ENCODE data around the gene OMG. TPM values are rescaled to one million over a fixed set of nuclear protein-coding genes. Genes with fewer than 3 reads are reported as not detected.

OMG gene
- total and polyA plus RNA-seq, 2 donors (not counting 1 experiment from before 2014, with no cell fraction given), result 0.39 to 1.7 TPM

GRCh38 chr17:31261601-31262000 lies 35.4 kb downstream of the OMG start:
- intact Hi-C loops (cut with micrococcal nuclease), result no loop called here
- H3K27me3 ChIP-seq (replicated peaks in 1 of 4; ENCODE audit: control extremely low read depth in 1 of 4, control insufficient read depth in 3 of 4, insufficient read depth in 4 of 4, low read length in 3 of 4), result no peaks in the 10 kb centered on the region
- POLR2A ChIA-PET, result no interaction called here
- Mint-ChIP-seq H3K9me3 (ENCODE audit: insufficient read depth) (no peaks in the 10 kb centered on the region), H3K27ac (no peak overlapping the region), H3K4me3 (no peak overlapping the region), H3K4me1 (no peaks in the 10 kb centered on the region), H3K27me3 (no peaks in the 10 kb centered on the region)
- TF ChIP-seq EZH2 (IDR thresholded peaks at IDR 0.05; ENCODE audit: borderline replicate concordance, insufficient read depth, low read depth, low read length, poor library complexity, severe bottlenecking) (no peak), CTCF (IDR thresholded peaks at IDR 0.05) (no peak)
- CTCF ChIA-PET, result no interaction called here
- no peak for DNase-seq
- no peak for ATAC-seq (ENCODE audit: low read depth)
- no peaks in the 10 kb centered on the region for H4K20me1 ChIP-seq (ENCODE audit: control insufficient read depth, insufficient read depth, low read length, poor library complexity, severe bottlenecking)
- peaks cover 0 to 1% of the 10 kb centered on the region in 2 experiments for H3K36me3 ChIP-seq (replicated peaks in 1 of 2; ENCODE audit: control extremely low read depth in 1 of 2, control insufficient read depth in 1 of 2, extremely low read depth in 1 of 2, insufficient read depth in 2 of 2, low read length in 1 of 2)
- H2AFZ ChIP-seq (ENCODE audit: insufficient read depth, low read depth, low read length, poor library complexity, severe bottlenecking), result no peak overlapping the region
- WGBS (ENCODE audit: insufficient coverage), result no CpG with 5 or more reads among the region's 1 CpG
- H3K79me2 ChIP-seq (ENCODE audit: control insufficient read depth, insufficient read depth, low read length), result no peaks in the 10 kb centered on the region
- H3K9ac ChIP-seq (ENCODE audit: low read length), result no peak overlapping the region
- no peak overlapping the region for H3K4me3 ChIP-seq (ENCODE audit: control extremely low read depth in 1 of 5, extremely low read depth in 1 of 5, insufficient read depth in 1 of 5, low read depth in 2 of 5, low read length in 4 of 5)
- H3K27ac ChIP-seq (ENCODE audit: low read length in 2 of 2), result no peak overlapping the region
- H3K4me1 ChIP-seq (ENCODE audit: control insufficient read depth in 2 of 2, insufficient read depth in 2 of 2, low read length in 2 of 2), result no peaks in the 10 kb centered on the region
- no peak overlapping the region for H3K4me2 ChIP-seq (replicated peaks; ENCODE audit: low read depth, low read length, poor library complexity, severe bottlenecking)
- H3K9me3 ChIP-seq (ENCODE audit: control extremely low read depth in 1 of 3, control insufficient read depth in 2 of 3, insufficient read depth in 1 of 3, low read length in 2 of 3), result no peaks in the 10 kb centered on the region

GRCh38 chr17:31260151-31260550 lies 36.9 kb downstream of the OMG start:
- 100% methylated on average over 1 of the region's 3 CpGs for whole genome bisulfite sequencing (ENCODE audit: insufficient coverage)
- CTCF ChIA-PET, result no interaction called here
- H3K9ac ChIP-seq (ENCODE audit: low read length), result no peak overlapping the region

More at GRCh38 chr17:31260151-31260550, 36.9 kb downstream of the OMG start:
- H3K4me1 ChIP-seq (ENCODE audit: control insufficient read depth in 2 of 2, insufficient read depth in 2 of 2, low read length in 2 of 2), result no peaks in the 10 kb centered on the region
- no peaks in the 10 kb centered on the region for H3K79me2 ChIP-seq (ENCODE audit: control insufficient read depth, insufficient read depth, low read length)
- Mint-ChIP-seq H3K27ac (no peak overlapping the region), H3K4me1 (no peaks in the 10 kb centered on the region), H3K27me3 (no peaks in the 10 kb centered on the region), H3K4me3 (no peak overlapping the region), H3K9me3 (ENCODE audit: insufficient read depth) (no peaks in the 10 kb centered on the region)
- DNase-seq (no peak), ATAC-seq (ENCODE audit: low read depth) (no peak)
- intact Hi-C loops (cut with micrococcal nuclease), result no loop called here
- no peak overlapping the region for H3K4me2 ChIP-seq (replicated peaks; ENCODE audit: low read depth, low read length, poor library complexity, severe bottlenecking)
- no peak overlapping the region for H3K27ac ChIP-seq (ENCODE audit: low read length in 2 of 2)
- no peaks in the 10 kb centered on the region for H4K20me1 ChIP-seq (ENCODE audit: control insufficient read depth, insufficient read depth, low read length, poor library complexity, severe bottlenecking)
- H3K4me3 ChIP-seq (ENCODE audit: control extremely low read depth in 1 of 5, extremely low read depth in 1 of 5, insufficient read depth in 1 of 5, low read depth in 2 of 5, low read length in 4 of 5), result no peak overlapping the region
- TF ChIP-seq CTCF (IDR thresholded peaks at IDR 0.05), result no peak
- TF ChIP-seq EZH2 (IDR thresholded peaks at IDR 0.05; ENCODE audit: borderline replicate concordance, insufficient read depth, low read depth, low read length, poor library complexity, severe bottlenecking), result no peak
- H3K27me3 ChIP-seq (replicated peaks in 1 of 4; ENCODE audit: control extremely low read depth in 1 of 4, control insufficient read depth in 3 of 4, insufficient read depth in 4 of 4, low read length in 3 of 4), result no peaks in the 10 kb centered on the region
- POLR2A ChIA-PET, result no interaction called here
- H2AFZ ChIP-seq (ENCODE audit: insufficient read depth, low read depth, low read length, poor library complexity, severe bottlenecking), result no peak overlapping the region
- H3K36me3 ChIP-seq (replicated peaks in 1 of 2; ENCODE audit: control extremely low read depth in 1 of 2, control insufficient read depth in 1 of 2, extremely low read depth in 1 of 2, insufficient read depth in 2 of 2, low read length in 1 of 2), result peaks cover 0 to 1% of the 10 kb centered on the region in 2 experiments
- H3K9me3 ChIP-seq (ENCODE audit: control extremely low read depth in 1 of 3, control insufficient read depth in 2 of 3, insufficient read depth in 1 of 3, low read length in 2 of 3), result no peaks in the 10 kb centered on the region

Measured in B cell (primary cell).